Fibroblast of pulmonary artery (primary cell): Measurements from ENCODE around the gene HDDC3.

Experiments used
- DNase-seq: peaks from one replicate; pipeline ENCODE4 v3.0.0-alpha.2; 2010; ENCODE audit warnings: low read depth
- H3K4me3 ChIP-seq: replicated peaks from 2 replicates; pipeline ENCODE4 v1.5.1; 2011; ENCODE audit warnings: low read depth, mild to moderate bottlenecking, control low read depth, low read length, moderate library complexity
- CTCF ChIP-seq: IDR thresholded peaks from 2 replicates; pipeline ENCODE4 v1.5.1; 2011; ENCODE audit warnings: mild to moderate bottlenecking, control low read depth, low read length, inconsistent platforms; ENCODE audit errors: missing control alignments

The HDDC3 gene

GRCh38 chr15:90968434-90968833, 36.1 kb upstream of the HDDC3 start:
- no peak overlapping the region for H3K4me3 ChIP-seq
- no peak for DNase-seq
- no peak for TF ChIP-seq CTCF

GRCh38 chr15:90967206-90967605, 34.9 kb upstream of the HDDC3 start:
- H3K4me3 ChIP-seq = no peak overlapping the region
- DNase-seq = no peak
- TF ChIP-seq CTCF = no peak

GRCh38 chr15:90966262-90966661, 33.9 kb upstream of the HDDC3 start:
- no peak overlapping the region for H3K4me3 ChIP-seq
- no peak for TF ChIP-seq CTCF
- DNase-seq = no peak

- no peak for TF ChIP-seq CTCF
- DNase-seq = no peak
- no peak overlapping the region for H3K4me3 ChIP-seq
Measured at GRCh38 chr15:90962021-90962420, 29.7 kb upstream of the HDDC3 start.

- DNase-seq = no peak
- no peak for TF ChIP-seq CTCF
- no peak overlapping the region for H3K4me3 ChIP-seq
Measured at GRCh38 chr15:90960298-90961091, 28.1 kb upstream of the HDDC3 start.

GRCh38 chr15:90959894-90960293, 27.5 kb upstream of the HDDC3 start:
- H3K4me3 ChIP-seq = no peak overlapping the region
- peak; percentile 21 for DNase-seq
- no peak for TF ChIP-seq CTCF

GRCh38 chr15:90959028-90959595, 26.8 kb upstream of the HDDC3 start:
- no peak for TF ChIP-seq CTCF
- DNase-seq = no peak
- no peak overlapping the region for H3K4me3 ChIP-seq
